ENCODE measurements around the gene DTX3L.

DNA sequence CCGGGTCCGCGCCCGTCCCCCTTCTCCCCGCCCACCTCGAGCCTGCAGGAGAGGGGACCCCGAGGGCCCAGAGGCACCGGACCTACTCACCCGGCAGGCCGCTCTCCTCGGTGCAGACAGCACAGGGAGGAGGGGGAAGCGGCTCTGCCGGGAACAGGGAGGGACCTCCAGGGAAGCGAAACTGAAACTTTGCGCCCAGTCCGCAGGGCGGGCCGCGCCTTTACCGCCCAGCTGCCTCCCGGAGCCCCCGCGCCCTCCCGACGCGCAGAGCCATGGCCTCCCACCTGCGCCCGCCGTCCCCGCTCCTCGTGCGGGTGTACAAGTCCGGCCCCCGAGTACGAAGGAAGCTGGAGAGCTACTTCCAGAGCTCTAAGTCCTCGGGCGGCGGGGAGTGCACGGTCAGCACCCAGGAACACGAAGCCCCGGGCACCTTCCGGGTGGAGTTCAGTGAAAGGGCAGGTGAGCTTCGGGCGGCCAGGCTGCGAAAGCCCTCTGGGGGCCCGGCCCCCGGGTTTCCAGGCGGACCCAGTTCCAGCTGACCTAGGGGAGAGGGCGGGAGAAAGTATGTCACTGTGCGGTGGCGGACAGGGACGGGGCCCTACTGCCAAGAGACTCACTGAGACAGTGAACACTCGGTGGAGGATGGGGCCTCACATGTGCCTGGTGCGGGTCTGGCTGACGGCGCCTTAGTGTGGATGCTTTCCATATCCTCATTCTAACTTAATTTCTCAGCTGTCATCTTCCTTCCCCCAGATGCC is at the start of gene DTX3L, which contains the start of gene PARP9:
- TF ChIP-seq, protein P1, sequence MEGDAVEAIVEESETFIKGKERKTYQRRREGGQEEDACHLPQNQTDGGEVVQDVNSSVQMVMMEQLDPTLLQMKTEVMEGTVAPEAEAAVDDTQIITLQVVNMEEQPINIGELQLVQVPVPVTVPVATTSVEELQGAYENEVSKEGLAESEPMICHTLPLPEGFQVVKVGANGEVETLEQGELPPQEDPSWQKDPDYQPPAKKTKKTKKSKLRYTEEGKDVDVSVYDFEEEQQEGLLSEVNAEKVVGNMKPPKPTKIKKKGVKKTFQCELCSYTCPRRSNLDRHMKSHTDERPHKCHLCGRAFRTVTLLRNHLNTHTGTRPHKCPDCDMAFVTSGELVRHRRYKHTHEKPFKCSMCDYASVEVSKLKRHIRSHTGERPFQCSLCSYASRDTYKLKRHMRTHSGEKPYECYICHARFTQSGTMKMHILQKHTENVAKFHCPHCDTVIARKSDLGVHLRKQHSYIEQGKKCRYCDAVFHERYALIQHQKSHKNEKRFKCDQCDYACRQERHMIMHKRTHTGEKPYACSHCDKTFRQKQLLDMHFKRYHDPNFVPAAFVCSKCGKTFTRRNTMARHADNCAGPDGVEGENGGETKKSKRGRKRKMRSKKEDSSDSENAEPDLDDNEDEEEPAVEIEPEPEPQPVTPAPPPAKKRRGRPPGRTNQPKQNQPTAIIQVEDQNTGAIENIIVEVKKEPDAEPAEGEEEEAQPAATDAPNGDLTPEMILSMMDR (IDR thresholded peaks at IDR 0.05; ENCODE audit: poor library complexity) = no peak
- TF ChIP-seq EZH2phosphoT487 (IDR thresholded peaks at IDR 0.05; ENCODE audit: low read depth, severe bottlenecking, unreplicated experiment) = no peak

Data from hepatocyte (in vitro differentiated cells).